Cardiac muscle cell (in vitro differentiated cells and primary cell): ENCODE data around the gene SHLD2. TPM values are rescaled to one million over a fixed set of nuclear protein-coding genes. Genes with fewer than 3 reads are reported as not detected.
A peak's percentile ranks its signal among the peaks of the same experiment; 100 is the strongest.
"Not testable (repeated sequence)": the region's sequence is repeated elsewhere in the genome, so short reads cannot be mapped to it uniquely, and the experiment has no call there.

Source experiments
- DNase-seq, 2 donors: peaks; one replicate each; pipeline versions ENCODE4 v3.0.0 to v3.0.0-alpha.2; 2010 to 2017; ENCODE audit warnings: low read depth in 1 of 2, low spot score in 1 of 2
- H3K27ac ChIP-seq: fragments of 200-600 bp; sonication (generic); 2 replicates; pipeline ENCODE4 v1.5.1; 2016
- H3K27me3 ChIP-seq: fragments of 200-600 bp; sonication (generic); 2 replicates; pipeline ENCODE4 v1.6.0; 2016; ENCODE audit warnings: control low read depth
- H3K36me3 ChIP-seq: fragments of 200-600 bp; sonication (generic); 2 replicates; pipeline ENCODE4 v1.5.1; 2016; ENCODE audit warnings: control low read depth
- H3K4me1 ChIP-seq: fragments of 200-600 bp; sonication (generic); 2 replicates; pipeline ENCODE4 v1.8.1; 2017; ENCODE audit warnings: low read depth, mild to moderate bottlenecking, mixed run types
- H3K4me3 ChIP-seq: fragments of 200-600 bp; sonication (generic); 2 replicates; pipeline ENCODE4 v1.5.1; 2016; ENCODE audit warnings: mild to moderate bottlenecking
- H3K9me3 ChIP-seq: fragments of 200-600 bp; sonication (generic); 2 replicates; pipeline ENCODE4 v1.5.1; 2017; ENCODE audit warnings: low read depth, mild to moderate bottlenecking, control low read depth
- polyA plus RNA-seq: library from polyadenylated mRNA; unstranded; fragments of >200 nt; fragmentation: Nextera tagmentation; extraction: Ambion mirVana; gene quantifications from 2 replicates; pipeline ENCODE4 v1.2.1, GENCODE V29; 2016
- total RNA-seq: library from RNA; depleted of rRNA; stranded (reverse); fragments of >200 nt; gene quantifications from 2 replicates; pipeline ENCODE4 v1.2.3, GENCODE V29; 2016

Gene SHLD2
- total and polyA plus RNA-seq, 2 experiments from 2014 or later: 14.1 to 18.5 TPM

GRCh38 chr10:87169857-87170256, 74.9 kb downstream of the SHLD2 start:
- DNase-seq, H3K4me3 ChIP-seq, H3K27ac ChIP-seq, H3K36me3 ChIP-seq, H3K27me3 ChIP-seq, H3K9me3 ChIP-seq, H3K4me1 ChIP-seq: not testable (repeated sequence)

- H3K27ac ChIP-seq, H3K36me3 ChIP-seq, DNase-seq, H3K4me3 ChIP-seq, H3K27me3 ChIP-seq, H3K4me1 ChIP-seq, H3K9me3 ChIP-seq: not testable (repeated sequence)
Observed at GRCh38 chr10:87170705-87171104, 75.7 kb downstream of the SHLD2 start.

- not testable (repeated sequence) for H3K27me3 ChIP-seq, H3K4me3 ChIP-seq, H3K27ac ChIP-seq, H3K9me3 ChIP-seq, H3K4me1 ChIP-seq, H3K36me3 ChIP-seq, DNase-seq
Observed at GRCh38 chr10:87171670-87172069, 76.7 kb downstream of the SHLD2 start.

- not testable (repeated sequence) for H3K4me3 ChIP-seq, H3K27me3 ChIP-seq, H3K27ac ChIP-seq, DNase-seq, H3K4me1 ChIP-seq, H3K36me3 ChIP-seq, H3K9me3 ChIP-seq
Observed at GRCh38 chr10:87172178-87172577, 77.2 kb downstream of the SHLD2 start.

GRCh38 chr10:87177587-87177986, 82.6 kb downstream of the SHLD2 start:
- H3K27me3 ChIP-seq, DNase-seq, H3K27ac ChIP-seq, H3K36me3 ChIP-seq, H3K9me3 ChIP-seq, H3K4me1 ChIP-seq, H3K4me3 ChIP-seq: not testable (repeated sequence)

GRCh38 chr10:87184421-87184820, 89.4 kb downstream of the SHLD2 start:
- not testable (repeated sequence) for H3K4me3 ChIP-seq, H3K4me1 ChIP-seq, DNase-seq

GRCh38 chr10:87186016-87186415, 91.0 kb downstream of the SHLD2 start:
- DNase-seq, H3K27ac ChIP-seq, H3K4me3 ChIP-seq, H3K36me3 ChIP-seq, H3K4me1 ChIP-seq, H3K9me3 ChIP-seq, H3K27me3 ChIP-seq: not testable (repeated sequence)

More at GRCh38 chr10:87184421-87184820, 89.4 kb downstream of the SHLD2 start:
- H3K9me3 ChIP-seq, H3K27me3 ChIP-seq, H3K36me3 ChIP-seq, H3K27ac ChIP-seq: not testable (repeated sequence)

- not testable (repeated sequence) for H3K4me3 ChIP-seq, H3K27me3 ChIP-seq, DNase-seq, H3K36me3 ChIP-seq, H3K27ac ChIP-seq, H3K4me1 ChIP-seq, H3K9me3 ChIP-seq
Observed at GRCh38 chr10:87187573-87187972, 92.6 kb downstream of the SHLD2 start.

- not testable (repeated sequence) for H3K27me3 ChIP-seq, H3K27ac ChIP-seq, H3K36me3 ChIP-seq, H3K4me3 ChIP-seq, H3K4me1 ChIP-seq, DNase-seq, H3K9me3 ChIP-seq
Observed at GRCh38 chr10:87191841-87192240, 96.8 kb downstream of the SHLD2 start.

- not testable (repeated sequence) for H3K27ac ChIP-seq, H3K9me3 ChIP-seq, H3K27me3 ChIP-seq, H3K4me1 ChIP-seq, H3K4me3 ChIP-seq, H3K36me3 ChIP-seq
- peak in 1 of 2 donors; percentile 87 for DNase-seq
Observed at GRCh38 chr10:87200924-87201323, 105.9 kb downstream of the SHLD2 start.

- not testable (repeated sequence) for H3K36me3 ChIP-seq, H3K27me3 ChIP-seq, H3K4me1 ChIP-seq, H3K4me3 ChIP-seq, DNase-seq, H3K27ac ChIP-seq, H3K9me3 ChIP-seq
Observed at GRCh38 chr10:87204801-87205200, 109.8 kb downstream of the SHLD2 start.

- H3K4me3 ChIP-seq, H3K27ac ChIP-seq, H3K4me1 ChIP-seq, H3K9me3 ChIP-seq, H3K27me3 ChIP-seq, H3K36me3 ChIP-seq: not testable (repeated sequence)
- peak in 1 of 2 donors; percentile 9 for DNase-seq
Observed at GRCh38 chr10:87206922-87207321, 111.9 kb downstream of the SHLD2 start.

- not testable (repeated sequence) for DNase-seq, H3K4me1 ChIP-seq, H3K27me3 ChIP-seq, H3K36me3 ChIP-seq, H3K27ac ChIP-seq, H3K4me3 ChIP-seq, H3K9me3 ChIP-seq
Observed at GRCh38 chr10:87210309-87210708, 115.3 kb downstream of the SHLD2 start.

GRCh38 chr10:87211848-87212247, 116.8 kb downstream of the SHLD2 start:
- not testable (repeated sequence) for H3K27ac ChIP-seq, H3K27me3 ChIP-seq, H3K36me3 ChIP-seq, H3K4me1 ChIP-seq, H3K9me3 ChIP-seq, H3K4me3 ChIP-seq
- peak in 1 of 2 donors; percentile 71 for DNase-seq

GRCh38 chr10:87213150-87213765, 118.3 kb downstream of the SHLD2 start:
- H3K27me3 ChIP-seq, DNase-seq, H3K9me3 ChIP-seq, H3K4me1 ChIP-seq, H3K36me3 ChIP-seq, H3K27ac ChIP-seq, H3K4me3 ChIP-seq: not testable (repeated sequence)
